GM19452 (cell line): ENCODE results near the gene SLC25A13.
"Not testable (repeated sequence)": the region's sequence is repeated elsewhere in the genome, so short reads cannot be mapped to it uniquely, and the experiment has no call there.

Experiments
- ATAC-seq: cut with Tn5 transposase; IDR thresholded peaks from one replicate; pipeline ENCODE4 v1.9.1; 2021; ENCODE audit not compliant: unreplicated experiment

Gene SLC25A13

GRCh38 chr7:96174812-96175211 is 147.1 kb downstream of the SLC25A13 start:
- ATAC-seq: no peak

- ATAC-seq: no peak
Measured at GRCh38 chr7:96173781-96174180, 148.1 kb downstream of the SLC25A13 start.

- ATAC-seq: no peak
Measured at GRCh38 chr7:96169439-96169838, 152.5 kb downstream of the SLC25A13 start.

GRCh38 chr7:96167424-96167823 is 154.5 kb downstream of the SLC25A13 start:
- ATAC-seq: no peak

GRCh38 chr7:96161897-96162296 is 160.0 kb downstream of the SLC25A13 start:
- ATAC-seq: no peak

GRCh38 chr7:96157856-96158255 is 164.0 kb downstream of the SLC25A13 start:
- no peak for ATAC-seq

- ATAC-seq: not testable (repeated sequence)
Measured at GRCh38 chr7:96154506-96154905, 167.4 kb downstream of the SLC25A13 start.

GRCh38 chr7:96152706-96153105 is 169.2 kb downstream of the SLC25A13 start:
- no peak for ATAC-seq

GRCh38 chr7:96151889-96152288 is 170.0 kb downstream of the SLC25A13 start:
- no peak for ATAC-seq

- ATAC-seq: no peak
Measured at GRCh38 chr7:96144260-96144526, 177.7 kb downstream of the SLC25A13 start.

GRCh38 chr7:96143495-96144259 is 178.2 kb downstream of the SLC25A13 start:
- no peak for ATAC-seq

GRCh38 chr7:96136600-96137239 is 185.2 kb downstream of the SLC25A13 start:
- no peak for ATAC-seq

- ATAC-seq: no peak
Measured at GRCh38 chr7:96135241-96135640, 186.7 kb downstream of the SLC25A13 start.

- ATAC-seq: no peak
Measured at GRCh38 chr7:96131525-96131924, 190.4 kb downstream of the SLC25A13 start.

GRCh38 chr7:96127746-96128145 is 194.2 kb downstream of the SLC25A13 start:
- ATAC-seq: no peak

GRCh38 chr7:96126382-96126781 is 195.5 kb downstream of the SLC25A13 start:
- no peak for ATAC-seq

- no peak for ATAC-seq
Measured at GRCh38 chr7:96122746-96123145, 199.2 kb downstream of the SLC25A13 start.

GRCh38 chr7:96121752-96122151 is 200.1 kb downstream of the SLC25A13 start:
- ATAC-seq: no peak

- no peak for ATAC-seq
Measured at GRCh38 chr7:96120445-96121225, 201.3 kb downstream of the SLC25A13 start.

- no peak for ATAC-seq
Measured at GRCh38 chr7:96118449-96119001, 203.4 kb downstream of the SLC25A13 start.

- no peak for ATAC-seq
Measured at GRCh38 chr7:96116173-96116572, 205.7 kb downstream of the SLC25A13 start.

GRCh38 chr7:96114190-96114589 is 207.7 kb downstream of the SLC25A13 start:
- ATAC-seq: no peak
